Right lobe of liver (tissue), 4 donors: ENCODE results near the gene PTPRR.

Source experiments
- CTCF ChIP-seq, 4 donors: fragments of 200-600 bp in 3 of 4; fragments of 450-650 bp in 1 of 4; IDR thresholded peaks; one replicate each; pipeline versions ENCODE4 v1.5.1 to v1.8.0; 2016 to 2022; ENCODE audit warnings: antibody characterized with exemption in 4 of 4, mild to moderate bottlenecking in 2 of 4
- POLR2A ChIP-seq: fragments of 450-650 bp; IDR thresholded peaks from one replicate; pipeline ENCODE4 v1.6.1; 2017; ENCODE audit warnings: antibody characterized with exemption, mild to moderate bottlenecking
- donor health status: DM: no; HTN: no; CAD: no.
- donor health status: DM: no; HTN: no; CAD: no.
- donor health status: DM: no; HTN: yes; CAD: no.

DNA sequence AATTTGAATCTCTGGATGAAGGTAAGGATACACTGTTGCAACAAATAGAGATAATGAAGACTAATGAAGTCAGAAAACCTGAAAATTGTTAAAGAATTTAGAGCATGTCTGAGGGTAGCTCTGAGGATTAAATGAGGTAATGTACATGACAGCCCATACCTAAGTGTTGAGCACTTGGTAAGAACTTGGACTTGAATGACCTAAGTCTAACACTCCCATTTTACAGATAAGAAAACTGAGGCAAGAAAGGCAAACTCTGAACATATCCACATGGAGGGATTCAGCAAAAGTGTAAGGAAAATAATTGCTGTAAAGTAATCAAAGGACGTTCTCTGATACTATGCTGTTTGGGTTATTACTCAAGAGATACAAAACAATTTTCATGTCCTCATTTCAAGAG lies 312.4 kb downstream of the PTPRR start:
- TF ChIP-seq CTCF (IDR thresholded peaks at IDR 0.05) = no peak
- TF ChIP-seq POLR2A = no peak
